ENCODE results near the gene SLC6A19. TPM values are rescaled to one million over a fixed set of nuclear protein-coding genes. Genes with fewer than 3 reads are reported as not detected.

The SLC6A19 gene
- total and polyA plus RNA-seq, 2 of the 13 experiments (the other 11 are each of a cell fraction or from before 2014, with no cell fraction given) = 0.02 TPM; not detected in 1

DNA sequence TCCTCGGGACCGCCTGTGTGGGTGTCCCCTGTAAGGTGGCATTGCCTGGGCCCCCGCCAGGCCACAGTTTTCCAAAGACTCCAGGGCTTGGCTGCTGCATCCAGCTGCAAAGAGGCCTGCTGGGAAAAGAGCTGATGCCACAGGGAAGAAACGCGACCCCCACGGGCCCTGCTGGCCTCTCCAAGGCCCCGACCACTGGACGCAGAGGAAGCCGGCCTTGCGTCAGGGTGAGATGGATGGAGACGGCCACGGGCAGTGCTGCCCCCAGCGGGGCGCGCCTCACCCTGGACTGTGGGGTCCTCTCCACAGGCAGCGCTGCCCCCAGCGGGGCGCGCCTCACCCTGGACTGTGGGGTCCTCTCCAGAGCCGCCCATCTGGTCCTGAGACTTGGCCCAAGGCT is 21.3 kb upstream of the SLC6A19 start:
- no peak for DNase-seq (ENCODE audit: low spot score)
- in situ Hi-C loops (cut with HindIII; ENCODE audit: extremely low pct_ligation_motif_present, low pct_unique_long_range_greater_than_20kb) = no loop called here
- ATAC-seq = no peak
- Histone ChIP-seq H3K9ac (ENCODE audit: insufficient read depth, low read depth, low read length) (no peak overlapping the region), H3K9me3 (ENCODE audit: low read length) (no peaks in the 10 kb centered on the region), H3K4me3 (replicated peaks in 1 of 3; ENCODE audit: insufficient read depth in 1 of 3, low read depth in 2 of 3, low read length in 3 of 3) (no peak overlapping the region), H3K4me1 (ENCODE audit: insufficient read depth, low read length) (peaks cover 70% of the 10 kb centered on the region), H3K79me2 (ENCODE audit: insufficient read depth, low read length) (no peaks in the 10 kb centered on the region), H4K20me1 (ENCODE audit: insufficient read depth, low read length) (no peaks in the 10 kb centered on the region), H3K27me3 (ENCODE audit: control insufficient read depth in 1 of 2, insufficient read depth in 2 of 2, low read length in 2 of 2) (no peaks in the 10 kb centered on the region; a peak in 1 of 5 replicates), H3K4me2 (ENCODE audit: low read depth, low read length) (no peak overlapping the region), H3K27ac (ENCODE audit: extremely low read length, insufficient read depth, low read length) (no peak overlapping the region), H3K36me3 (replicated peaks in 1 of 2; ENCODE audit: control insufficient read depth in 1 of 2, insufficient read depth in 2 of 2, low read length in 2 of 2) (no peaks in the 10 kb centered on the region), H2AFZ (ENCODE audit: low read length) (no peak overlapping the region)
- CTCF ChIA-PET (ENCODE audit: low intra/inter-chr PET ratio, low total read pairs) = no interaction called here
- TF ChIP-seq, protein P1, sequence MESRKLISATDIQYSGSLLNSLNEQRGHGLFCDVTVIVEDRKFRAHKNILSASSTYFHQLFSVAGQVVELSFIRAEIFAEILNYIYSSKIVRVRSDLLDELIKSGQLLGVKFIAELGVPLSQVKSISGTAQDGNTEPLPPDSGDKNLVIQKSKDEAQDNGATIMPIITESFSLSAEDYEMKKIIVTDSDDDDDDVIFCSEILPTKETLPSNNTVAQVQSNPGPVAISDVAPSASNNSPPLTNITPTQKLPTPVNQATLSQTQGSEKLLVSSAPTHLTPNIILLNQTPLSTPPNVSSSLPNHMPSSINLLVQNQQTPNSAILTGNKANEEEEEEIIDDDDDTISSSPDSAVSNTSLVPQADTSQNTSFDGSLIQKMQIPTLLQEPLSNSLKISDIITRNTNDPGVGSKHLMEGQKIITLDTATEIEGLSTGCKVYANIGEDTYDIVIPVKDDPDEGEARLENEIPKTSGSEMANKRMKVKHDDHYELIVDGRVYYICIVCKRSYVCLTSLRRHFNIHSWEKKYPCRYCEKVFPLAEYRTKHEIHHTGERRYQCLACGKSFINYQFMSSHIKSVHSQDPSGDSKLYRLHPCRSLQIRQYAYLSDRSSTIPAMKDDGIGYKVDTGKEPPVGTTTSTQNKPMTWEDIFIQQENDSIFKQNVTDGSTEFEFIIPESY (CRISPR knock-in tag; IDR thresholded peaks at IDR 0.05) = 0 out of 2 replicates have a peak, but pooled peaks have one; percentile 31
- TF ChIP-seq, protein P2, sequence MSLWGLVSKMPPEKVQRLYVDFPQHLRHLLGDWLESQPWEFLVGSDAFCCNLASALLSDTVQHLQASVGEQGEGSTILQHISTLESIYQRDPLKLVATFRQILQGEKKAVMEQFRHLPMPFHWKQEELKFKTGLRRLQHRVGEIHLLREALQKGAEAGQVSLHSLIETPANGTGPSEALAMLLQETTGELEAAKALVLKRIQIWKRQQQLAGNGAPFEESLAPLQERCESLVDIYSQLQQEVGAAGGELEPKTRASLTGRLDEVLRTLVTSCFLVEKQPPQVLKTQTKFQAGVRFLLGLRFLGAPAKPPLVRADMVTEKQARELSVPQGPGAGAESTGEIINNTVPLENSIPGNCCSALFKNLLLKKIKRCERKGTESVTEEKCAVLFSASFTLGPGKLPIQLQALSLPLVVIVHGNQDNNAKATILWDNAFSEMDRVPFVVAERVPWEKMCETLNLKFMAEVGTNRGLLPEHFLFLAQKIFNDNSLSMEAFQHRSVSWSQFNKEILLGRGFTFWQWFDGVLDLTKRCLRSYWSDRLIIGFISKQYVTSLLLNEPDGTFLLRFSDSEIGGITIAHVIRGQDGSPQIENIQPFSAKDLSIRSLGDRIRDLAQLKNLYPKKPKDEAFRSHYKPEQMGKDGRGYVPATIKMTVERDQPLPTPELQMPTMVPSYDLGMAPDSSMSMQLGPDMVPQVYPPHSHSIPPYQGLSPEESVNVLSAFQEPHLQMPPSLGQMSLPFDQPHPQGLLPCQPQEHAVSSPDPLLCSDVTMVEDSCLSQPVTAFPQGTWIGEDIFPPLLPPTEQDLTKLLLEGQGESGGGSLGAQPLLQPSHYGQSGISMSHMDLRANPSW (CRISPR knock-in tag; IDR thresholded peaks at IDR 0.05; ENCODE audit: borderline replicate concordance) = no peak
- FAIRE-seq = no peak
- no TSS peak for BruUV-seq (replicated peaks)
- 100% methylated on average over 3 of the region's 20 CpGs for WGBS (ENCODE audit: low lambda C conversion rate)
- intact Hi-C loops (cut with micrococcal nuclease; ENCODE audit: unreplicated experiment) = no loop called here
- POLR2A ChIA-PET = interaction anchor here (2.3 to 2.6 kb wide), 2 partner anchors 25 to 74 kb away, joined by 7 read pairs; no protein-coding TSS in a partner anchor

Data from HepG2 (cell line).